ENCODE results near the gene TRAM2. TPM values are rescaled to one million over a fixed set of nuclear protein-coding genes. Genes with fewer than 3 reads are reported as not detected.
A peak's percentile ranks its signal among the peaks of the same experiment; 100 is the strongest.
"Not testable (repeated sequence)": the region's sequence is repeated elsewhere in the genome, so short reads cannot be mapped to it uniquely, and the experiment has no call there.

Gene TRAM2
- polyA plus RNA-seq, 1 donor = 44.1 TPM

DNA sequence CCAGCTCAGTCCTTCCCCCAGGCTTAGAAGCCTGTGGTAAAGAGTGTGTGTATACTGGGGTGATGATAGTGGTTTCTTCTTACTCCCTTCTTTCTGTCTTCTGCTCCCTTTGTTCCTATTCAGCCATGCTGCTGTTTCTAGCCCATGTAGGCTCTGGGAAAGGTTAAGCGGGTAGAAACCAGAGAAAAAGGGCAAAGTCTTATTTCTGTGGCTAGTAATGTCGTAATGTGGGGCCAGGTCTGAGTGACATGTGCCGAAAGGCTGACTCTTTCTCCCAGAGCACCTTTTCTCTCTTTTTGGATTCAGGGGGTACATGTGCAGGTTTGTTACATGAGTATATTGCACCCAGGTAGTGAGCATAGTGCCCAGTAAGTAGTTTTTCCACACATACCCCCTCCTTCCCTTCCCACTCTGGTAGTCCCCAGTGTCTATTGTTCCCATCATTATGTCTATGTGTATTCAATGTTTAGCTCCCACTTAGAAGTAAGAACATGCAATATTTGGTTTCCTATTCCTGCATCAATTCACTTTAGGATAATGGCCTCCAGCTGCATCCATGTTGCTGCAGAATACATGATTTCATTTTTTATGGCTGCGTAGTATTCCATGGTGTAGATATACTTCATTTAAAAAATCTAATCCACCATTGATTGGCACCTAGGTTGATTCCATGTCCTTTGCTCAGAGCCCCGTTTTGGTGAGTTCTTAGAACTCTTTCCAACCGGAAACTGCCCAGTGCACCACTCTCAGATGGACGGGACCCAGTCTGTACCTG lies 82.4 kb downstream of the TRAM2 start:
- WGBS (ENCODE audit: insufficient coverage, low lambda C conversion rate) = no CpG with 5 or more reads among the region's 7 CpGs
- peak in 1 of 2 donors; percentile 66 for DNase-seq
- Histone ChIP-seq H3K27ac (ENCODE audit: low read length) (peak overlapping the region; percentile 27), H3K4me3 (ENCODE audit: low read length) (no peak overlapping the region), H3K4me1 (ENCODE audit: control insufficient read depth, insufficient read depth, low read length) (peaks cover 17% of the 10 kb centered on the region), H3K9me3 (ENCODE audit: control insufficient read depth, low read depth, low read length) (no peaks in the 10 kb centered on the region), H3K27me3 (ENCODE audit: control insufficient read depth, insufficient read depth, low read length) (no peaks in the 10 kb centered on the region), H3K36me3 (ENCODE audit: control insufficient read depth, insufficient read depth, low read length) (no peaks in the 10 kb centered on the region)

DNA sequence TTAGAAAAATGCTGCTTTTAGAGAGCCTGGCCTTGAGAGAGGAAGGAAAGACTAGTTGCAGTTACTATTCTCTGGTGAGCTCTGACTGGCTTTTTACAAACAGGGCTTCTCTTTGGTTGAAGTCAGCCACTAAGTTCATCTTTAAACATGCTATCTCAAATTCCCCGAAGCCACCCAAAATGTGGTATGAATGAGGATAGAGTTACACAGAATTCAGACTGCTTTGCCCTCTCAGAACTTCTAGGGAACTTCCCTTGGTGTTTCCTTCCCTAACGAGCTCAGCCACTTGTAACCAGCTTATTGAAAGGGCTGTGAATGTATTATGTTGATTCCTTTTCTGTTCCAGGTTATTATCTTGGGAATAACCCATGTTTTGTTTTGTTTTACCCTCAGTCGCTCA lies 83.2 kb downstream of the TRAM2 start:
- no peak for DNase-seq
- H3K9me3 ChIP-seq (ENCODE audit: control insufficient read depth, low read depth, low read length) = no peaks in the 10 kb centered on the region
- peak overlapping the region; percentile 27 for H3K27ac ChIP-seq (ENCODE audit: low read length)
- H3K4me1 ChIP-seq (ENCODE audit: control insufficient read depth, insufficient read depth, low read length) = peaks cover 17% of the 10 kb centered on the region
- no peaks in the 10 kb centered on the region for H3K36me3 ChIP-seq (ENCODE audit: control insufficient read depth, insufficient read depth, low read length)
- no peaks in the 10 kb centered on the region for H3K27me3 ChIP-seq (ENCODE audit: control insufficient read depth, insufficient read depth, low read length)
- no peak overlapping the region for H3K4me3 ChIP-seq (ENCODE audit: low read length)
- WGBS (ENCODE audit: insufficient coverage, low lambda C conversion rate) = 60% methylated on average over 1 of the region's 3 CpGs

DNA sequence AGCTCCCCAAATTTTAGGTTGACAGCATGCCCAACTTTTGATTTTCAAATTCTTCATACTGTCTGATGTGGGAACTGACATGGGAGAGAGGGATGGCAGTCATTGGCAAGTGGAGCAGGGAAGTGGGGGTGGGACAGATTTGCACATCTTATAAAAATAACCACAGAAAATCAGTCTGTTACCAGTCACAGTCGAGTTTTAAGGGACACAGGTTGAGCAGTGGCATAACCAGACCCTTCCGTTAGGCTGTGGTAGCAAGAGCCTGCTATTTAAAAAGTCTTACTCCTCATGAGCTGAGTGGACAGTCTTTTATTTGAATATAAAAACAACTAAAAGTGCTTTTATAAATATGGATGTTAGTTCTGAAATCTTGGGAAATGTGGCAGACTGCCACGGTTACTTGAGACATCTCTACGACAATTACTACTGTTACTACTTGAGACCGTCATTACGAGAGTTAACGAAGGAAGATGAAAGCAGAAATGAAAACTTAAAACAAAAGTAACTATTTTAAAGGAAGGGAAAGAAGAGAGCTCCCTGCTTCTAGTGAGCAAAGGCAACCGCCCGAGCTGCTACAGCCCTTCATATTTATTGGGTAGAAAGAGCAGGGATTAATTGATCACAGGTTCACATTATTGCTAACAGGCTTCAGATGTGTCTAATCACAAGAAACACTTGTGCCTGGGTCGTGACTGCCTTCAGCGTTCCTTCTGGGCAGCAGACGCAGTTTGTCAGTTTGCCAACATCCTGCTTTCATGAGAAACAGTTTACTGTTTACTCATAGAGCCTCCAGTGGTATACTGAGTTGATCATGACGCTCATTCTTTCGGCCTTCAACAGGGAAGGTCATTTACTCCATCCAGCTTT lies 85.4 kb downstream of the TRAM2 start:
- no peak overlapping the region for H3K4me3 ChIP-seq (ENCODE audit: low read length)

DNA sequence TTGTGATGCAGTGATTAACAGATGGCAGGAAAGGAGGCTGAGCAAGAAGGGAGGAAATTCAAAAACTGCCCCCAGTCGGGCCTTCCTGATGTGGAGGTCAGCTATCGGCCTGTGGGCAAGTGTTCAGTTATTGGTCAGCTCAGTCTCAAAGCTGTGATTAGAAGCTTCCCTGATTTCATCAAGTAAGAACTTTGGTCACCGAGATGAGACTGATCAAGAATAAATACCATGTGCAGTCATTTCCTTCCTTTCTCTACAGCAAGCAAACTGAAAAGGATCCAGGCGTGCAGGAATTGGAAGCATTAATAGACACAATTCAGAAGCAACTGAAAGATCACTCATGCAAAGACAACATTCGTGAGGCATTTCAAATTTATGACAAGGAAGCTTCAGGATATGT lies 87.0 kb downstream of the TRAM2 start:
- Histone ChIP-seq H3K36me3 (ENCODE audit: control insufficient read depth, insufficient read depth, low read length) (no peaks in the 10 kb centered on the region), H3K4me1 (ENCODE audit: control insufficient read depth, insufficient read depth, low read length) (peaks cover 17% of the 10 kb centered on the region), H3K27me3 (ENCODE audit: control insufficient read depth, insufficient read depth, low read length) (no peaks in the 10 kb centered on the region), H3K27ac (ENCODE audit: low read length) (no peak overlapping the region), H3K4me3 (ENCODE audit: low read length) (no peak overlapping the region), H3K9me3 (ENCODE audit: control insufficient read depth, low read depth, low read length) (no peaks in the 10 kb centered on the region)
- no peak for DNase-seq
- WGBS (ENCODE audit: insufficient coverage, low lambda C conversion rate) = no CpG with 5 or more reads among the region's 5 CpGs

More for the DNA sequence above, 85.4 kb downstream of the TRAM2 start:
- Histone ChIP-seq H3K27me3 (ENCODE audit: control insufficient read depth, insufficient read depth, low read length) (no peaks in the 10 kb centered on the region), H3K36me3 (ENCODE audit: control insufficient read depth, insufficient read depth, low read length) (no peaks in the 10 kb centered on the region), H3K27ac (ENCODE audit: low read length) (no peak overlapping the region), H3K4me1 (ENCODE audit: control insufficient read depth, insufficient read depth, low read length) (peaks cover 17% of the 10 kb centered on the region), H3K9me3 (ENCODE audit: control insufficient read depth, low read depth, low read length) (no peaks in the 10 kb centered on the region)
- no peak for DNase-seq
- 74% methylated on average over 5 of the region's 14 CpGs for WGBS (ENCODE audit: insufficient coverage, low lambda C conversion rate)

DNA sequence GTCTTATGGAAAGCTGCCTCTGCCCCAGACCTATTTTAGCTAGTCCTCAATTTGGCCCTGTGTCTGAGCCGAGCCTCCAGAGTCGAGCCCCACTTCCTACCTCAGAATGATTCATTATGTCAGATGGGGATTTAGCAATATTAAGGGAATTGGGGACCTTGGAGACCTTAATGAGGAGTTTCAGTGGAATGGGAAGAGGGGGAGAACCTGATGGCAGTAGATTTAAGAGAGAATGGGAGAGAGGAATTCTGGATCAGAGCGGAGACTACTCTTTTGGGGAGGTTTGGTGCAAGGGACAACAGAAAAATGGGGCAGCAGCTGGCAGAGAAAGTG lies 93.2 kb downstream of the TRAM2 start:
- WGBS (ENCODE audit: insufficient coverage, low lambda C conversion rate) = no CpG with 5 or more reads among the region's 3 CpGs
- H3K27me3 ChIP-seq (ENCODE audit: control insufficient read depth, insufficient read depth, low read length) = no peaks in the 10 kb centered on the region
- DNase-seq = no peak
- peak overlapping the region; percentile 21 for H3K27ac ChIP-seq (ENCODE audit: low read length)
- no peaks in the 10 kb centered on the region for H3K9me3 ChIP-seq (ENCODE audit: control insufficient read depth, low read depth, low read length)
- no peak overlapping the region for H3K4me3 ChIP-seq (ENCODE audit: low read length)
- H3K36me3 ChIP-seq (ENCODE audit: control insufficient read depth, insufficient read depth, low read length) = no peaks in the 10 kb centered on the region
- H3K4me1 ChIP-seq (ENCODE audit: control insufficient read depth, insufficient read depth, low read length) = peaks cover 9% of the 10 kb centered on the region

DNA sequence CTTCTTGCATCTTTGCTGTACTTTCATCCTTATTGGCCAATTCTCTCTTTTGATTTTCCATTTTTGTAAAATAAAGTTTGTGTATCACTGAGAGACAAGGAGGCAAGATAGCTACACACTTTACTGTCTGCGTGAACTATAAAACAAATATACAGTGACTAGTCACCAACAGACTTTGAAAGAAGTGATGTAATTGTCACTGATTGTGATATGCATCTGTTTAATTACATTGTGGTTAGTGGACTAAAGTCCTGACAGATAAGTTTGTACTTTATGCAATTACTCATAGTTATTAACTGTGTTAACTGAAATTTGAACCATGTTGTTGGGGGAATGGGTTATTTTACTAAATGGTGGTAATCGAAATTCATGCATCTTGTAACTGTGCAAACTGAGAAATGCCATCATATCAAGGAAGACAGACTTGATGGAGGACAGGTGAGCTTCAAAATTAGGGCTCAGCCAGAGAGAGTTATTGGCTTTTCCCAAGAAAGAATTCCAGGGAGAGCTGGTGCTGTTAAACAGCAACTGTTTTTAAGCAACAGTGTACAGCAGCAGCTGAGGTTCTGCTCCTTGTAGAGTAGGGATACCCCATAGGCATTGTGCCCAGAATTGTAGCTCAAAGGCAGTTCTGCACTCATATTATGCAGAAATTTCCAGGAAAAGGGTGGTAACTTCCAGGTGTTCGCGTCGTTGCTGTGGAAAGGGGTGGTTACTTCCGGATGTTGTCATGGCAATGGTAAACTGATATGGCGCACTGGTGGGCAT lies 93.8 kb downstream of the TRAM2 start:
- no peaks in the 10 kb centered on the region for H3K36me3 ChIP-seq (ENCODE audit: control insufficient read depth, insufficient read depth, low read length)
- DNase-seq = peak; percentile 58 to 87
- peak overlapping the region; percentile 39 for H3K27ac ChIP-seq (ENCODE audit: low read length)
- no peaks in the 10 kb centered on the region for H3K9me3 ChIP-seq (ENCODE audit: control insufficient read depth, low read depth, low read length)
- no peaks in the 10 kb centered on the region for H3K27me3 ChIP-seq (ENCODE audit: control insufficient read depth, insufficient read depth, low read length)
- H3K4me1 ChIP-seq (ENCODE audit: control insufficient read depth, insufficient read depth, low read length) = peaks cover 9% of the 10 kb centered on the region
- H3K4me3 ChIP-seq (ENCODE audit: low read length) = no peak overlapping the region
- 57% methylated on average over 2 of the region's 7 CpGs for WGBS (ENCODE audit: insufficient coverage, low lambda C conversion rate)

DNA sequence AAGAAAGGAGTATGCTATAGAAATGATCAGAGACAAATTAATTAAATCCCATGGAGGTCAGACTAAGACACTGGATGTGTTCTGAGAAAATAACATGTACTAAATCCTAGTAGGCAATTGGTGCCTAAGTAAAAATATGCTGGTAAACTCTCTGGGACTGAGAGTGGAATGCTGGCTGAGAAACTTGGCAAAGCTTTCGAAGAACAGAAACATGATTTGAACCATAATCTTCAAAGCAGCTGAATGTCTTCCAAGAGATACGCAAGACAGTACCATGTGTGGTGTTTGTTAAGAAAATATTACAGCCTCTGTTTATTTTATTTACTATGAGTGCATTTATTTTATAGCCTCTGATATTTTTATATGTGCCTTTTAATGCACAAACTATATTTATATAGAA lies 101.6 kb downstream of the TRAM2 start:
- Histone ChIP-seq H3K4me1 (ENCODE audit: control insufficient read depth, insufficient read depth, low read length) (no peaks in the 10 kb centered on the region), H3K9me3 (ENCODE audit: control insufficient read depth, low read depth, low read length) (no peaks in the 10 kb centered on the region), H3K36me3 (ENCODE audit: control insufficient read depth, insufficient read depth, low read length) (no peaks in the 10 kb centered on the region), H3K27me3 (ENCODE audit: control insufficient read depth, insufficient read depth, low read length) (no peaks in the 10 kb centered on the region), H3K27ac (ENCODE audit: low read length) (no peak overlapping the region), H3K4me3 (ENCODE audit: low read length) (no peak overlapping the region)
- no peak for DNase-seq
- WGBS (ENCODE audit: insufficient coverage, low lambda C conversion rate) = 61% methylated on average over 2 of the region's 2 CpGs

DNA sequence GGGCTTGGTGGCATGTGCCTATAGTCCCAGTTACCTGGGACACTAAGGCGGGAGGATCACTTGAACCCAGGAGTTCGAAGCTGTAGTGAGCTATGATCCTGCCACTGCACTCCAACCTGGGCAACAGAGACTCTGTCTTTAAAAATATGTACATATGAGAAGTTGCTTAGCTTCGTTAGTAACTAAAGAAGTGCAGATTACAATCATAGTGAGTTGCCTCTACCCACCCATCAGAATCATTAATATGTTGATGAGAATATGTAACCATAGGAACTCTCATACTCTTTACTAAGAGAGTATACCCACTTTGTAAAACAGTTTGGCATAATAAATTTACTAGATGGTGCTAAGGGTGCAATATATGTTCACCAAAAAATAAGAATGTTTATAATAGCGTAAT lies 102.7 kb downstream of the TRAM2 start:
- no peak for DNase-seq
- no peak overlapping the region for H3K4me3 ChIP-seq (ENCODE audit: low read length)
- no peaks in the 10 kb centered on the region for H3K4me1 ChIP-seq (ENCODE audit: control insufficient read depth, insufficient read depth, low read length)
- H3K36me3 ChIP-seq (ENCODE audit: control insufficient read depth, insufficient read depth, low read length) = no peaks in the 10 kb centered on the region
- WGBS (ENCODE audit: insufficient coverage, low lambda C conversion rate) = 83% methylated on average over 1 of the region's 4 CpGs
- H3K9me3 ChIP-seq (ENCODE audit: control insufficient read depth, low read depth, low read length) = no peaks in the 10 kb centered on the region
- H3K27me3 ChIP-seq (ENCODE audit: control insufficient read depth, insufficient read depth, low read length) = no peaks in the 10 kb centered on the region
- H3K27ac ChIP-seq (ENCODE audit: low read length) = no peak overlapping the region

DNA sequence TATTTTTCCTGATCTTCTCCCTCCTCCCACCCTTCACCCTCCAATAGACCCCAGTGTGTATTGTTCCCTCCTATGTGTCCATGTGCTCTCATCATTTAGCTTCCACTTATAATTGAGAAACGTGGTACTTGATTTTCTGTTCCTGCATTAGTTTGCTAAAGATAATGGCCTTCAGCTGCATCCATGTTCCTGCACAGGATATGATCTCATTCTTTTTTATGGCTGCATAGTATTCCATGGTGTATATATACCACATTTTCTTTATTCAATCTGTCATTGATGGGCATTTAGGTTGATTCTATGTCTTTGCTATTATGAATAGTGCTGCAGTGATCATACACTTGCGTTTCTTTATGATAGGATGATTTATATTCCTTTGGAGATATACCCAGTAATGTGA lies 115.7 kb downstream of the TRAM2 start:
- not testable (repeated sequence) for H3K27me3 ChIP-seq (ENCODE audit: control insufficient read depth, insufficient read depth, low read length); H3K4me3 ChIP-seq (ENCODE audit: low read length); H3K36me3 ChIP-seq (ENCODE audit: control insufficient read depth, insufficient read depth, low read length); H3K27ac ChIP-seq (ENCODE audit: low read length); H3K9me3 ChIP-seq (ENCODE audit: control insufficient read depth, low read depth, low read length); H3K4me1 ChIP-seq (ENCODE audit: control insufficient read depth, insufficient read depth, low read length); DNase-seq
- WGBS (ENCODE audit: insufficient coverage, low lambda C conversion rate) = 100% methylated on average over 1 of the region's 2 CpGs

DNA sequence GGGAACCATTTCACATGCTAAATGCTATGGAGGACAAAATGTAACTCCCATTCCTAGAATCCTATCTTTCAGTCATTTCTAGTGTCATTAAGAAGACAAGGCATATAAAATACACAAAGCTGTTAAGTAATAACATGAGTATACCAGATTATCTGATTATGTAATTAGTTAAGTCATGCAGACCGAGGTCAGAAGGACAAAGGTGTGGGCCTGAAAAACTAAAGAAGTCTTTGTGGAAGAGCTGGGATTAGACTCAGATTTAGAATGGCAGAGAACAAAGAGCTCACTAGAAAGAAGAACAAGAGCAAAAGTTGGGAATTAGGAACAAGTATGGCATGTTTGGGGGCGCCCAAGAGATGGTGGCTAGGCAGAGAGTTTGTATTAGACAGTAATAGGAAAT lies 119.8 kb downstream of the TRAM2 start:
- WGBS (ENCODE audit: insufficient coverage, low lambda C conversion rate) = 58% methylated on average over 2 of the region's 2 CpGs
- Histone ChIP-seq H3K9me3 (ENCODE audit: control insufficient read depth, low read depth, low read length) (no peaks in the 10 kb centered on the region), H3K4me1 (ENCODE audit: control insufficient read depth, insufficient read depth, low read length) (peaks cover 7% of the 10 kb centered on the region), H3K4me3 (ENCODE audit: low read length) (no peak overlapping the region), H3K27ac (ENCODE audit: low read length) (peak overlapping the region; percentile 56), H3K27me3 (ENCODE audit: control insufficient read depth, insufficient read depth, low read length) (no peaks in the 10 kb centered on the region), H3K36me3 (ENCODE audit: control insufficient read depth, insufficient read depth, low read length) (no peaks in the 10 kb centered on the region)
- DNase-seq = peak; percentile 46 to 75
